Kidney (tissue), 14 donors: ENCODE results near the gene KIF25. TPM values are rescaled to one million over a fixed set of nuclear protein-coding genes. Genes with fewer than 3 reads are reported as not detected.

ENCODE experiments used
- DNase-seq, 5 donors: peaks; one replicate each; pipeline ENCODE4 v3.0.0-alpha.2; 2013 to 2020
- FAIRE-seq: peaks from 2 replicates; lab custom pipeline; 2012; peaks lifted over from hg19 to GRCh38; lab: Jason Lieb, UNC
- H3K27ac ChIP-seq, 2 donors: one replicate each; pipeline ENCODE4 v1.7.0; 2013; ENCODE audit warnings: low read depth in 2 of 2, low read length in 2 of 2, inconsistent platforms in 1 of 2
- H3K27me3 ChIP-seq: one replicate; pipeline ENCODE4 v1.7.1; 2013; ENCODE audit warnings: low read length, inconsistent platforms; ENCODE audit not compliant: control insufficient read depth, insufficient read depth
- H3K36me3 ChIP-seq, 3 donors: one replicate each; pipeline versions ENCODE4 v1.7.0 to v1.7.1; 2013; ENCODE audit warnings: low read length in 3 of 3, control low read depth in 1 of 3, inconsistent platforms in 1 of 3; ENCODE audit not compliant: insufficient read depth in 3 of 3, control insufficient read depth in 2 of 3
- H3K4me1 ChIP-seq, 3 donors: one replicate each; pipeline versions ENCODE4 v1.7.0 to v1.7.1; 2013; ENCODE audit warnings: low read length in 3 of 3, inconsistent platforms in 1 of 3, low read depth in 1 of 3; ENCODE audit not compliant: control insufficient read depth in 2 of 3, insufficient read depth in 2 of 3
- H3K4me3 ChIP-seq, 3 donors: one replicate each; pipeline versions ENCODE4 v1.7.0 to v1.8.1; 2013; ENCODE audit warnings: low read length in 3 of 3, control low read depth in 1 of 3, inconsistent platforms in 1 of 3
- H3K9ac ChIP-seq, 3 donors: one replicate each; pipeline versions ENCODE4 v1.7.0 to v1.7.1; 2013; ENCODE audit warnings: low read length in 3 of 3, control low read depth in 1 of 3, inconsistent platforms in 1 of 3
- H3K9me3 ChIP-seq, 3 donors: one replicate each; pipeline versions ENCODE4 v1.7.0 to v1.7.1; 2013; ENCODE audit warnings: low read length in 3 of 3, control low read depth in 1 of 3, inconsistent platforms in 1 of 3; ENCODE audit not compliant: control insufficient read depth in 2 of 3, insufficient read depth in 1 of 3
- CTCF ChIP-seq: IDR thresholded peaks from 3 replicates; pipeline ENCODE4 v1.5.1; 2012; ENCODE audit warnings: mild to moderate bottlenecking, moderate library complexity, borderline replicate concordance; ENCODE audit not compliant: insufficient read depth; ENCODE audit errors: extremely low read depth
- intact Hi-C: fragments of 100-400 bp; cut with DNase I; formaldehyde crosslinking; loops from one replicate; pipeline ENCODE4 v1.11.1; 2022
- polyA plus RNA-seq: library from polyadenylated mRNA; stranded (reverse); fragments of 350-450 nt; fragmentation: Illumina TruSeq; extraction: RNeasy Lipid Tissue Mini Kit (QIAGEN cat#74804); gene quantifications from one replicate; pipeline ENCODE4 v1.2.3, GENCODE V29; 2014; ENCODE audit warnings: low read depth, low replicate concordance; ENCODE audit not compliant: insufficient read depth
- total RNA-seq: library from RNA; stranded (reverse); fragmentation: NEBNext Ultra II Directional; extraction: Animal tissue kit (Norgen Biotek cat#: 25700); gene quantifications from one replicate; pipeline ENCODE4 v1.2.1, GENCODE V29; 2021
- donor health status: control.
- donor health status: control.
- donor health status: control.
- donor health status: control.
- donor health status: control.
- donor health status: DM: yes; HTN: yes; CAD: no.
- donor health status: Normal renal cell carcinoma (clear cell type).

KIF25 gene
- total and polyA plus RNA-seq, 2 donors from 2014 or later, result not detected

GRCh38 chr6:167980911-167981580 lies 16.4 kb upstream of the KIF25 start:
- Histone ChIP-seq H3K9me3 (no peaks in the 10 kb centered on the region), H3K36me3 (no peaks in the 10 kb centered on the region), H3K4me1 (no peaks in the 10 kb centered on the region), H3K27me3 (no peaks in the 10 kb centered on the region), H3K27ac (no peak overlapping the region), H3K9ac (no peak overlapping the region), H3K4me3 (no peak overlapping the region)
- FAIRE-seq (no peak), DNase-seq (no peak)
- intact Hi-C loops, result no loop called here
- TF ChIP-seq CTCF, result no peak

GRCh38 chr6:167981916-167982462 lies 15.5 kb upstream of the KIF25 start:
- FAIRE-seq (no peak), DNase-seq (no peak)
- TF ChIP-seq CTCF, result no peak
- Histone ChIP-seq H3K27me3 (no peaks in the 10 kb centered on the region), H3K4me1 (no peaks in the 10 kb centered on the region), H3K36me3 (no peaks in the 10 kb centered on the region), H3K4me3 (no peak overlapping the region), H3K9ac (no peak overlapping the region), H3K27ac (no peak overlapping the region), H3K9me3 (no peaks in the 10 kb centered on the region)
- intact Hi-C loops, result no loop called here

GRCh38 chr6:167984144-167984719 lies 13.2 kb upstream of the KIF25 start:
- no peak for TF ChIP-seq CTCF
- Histone ChIP-seq H3K4me3 (no peak overlapping the region), H3K4me1 (no peaks in the 10 kb centered on the region), H3K9me3 (no peaks in the 10 kb centered on the region), H3K9ac (no peak overlapping the region), H3K27ac (no peak overlapping the region), H3K27me3 (no peaks in the 10 kb centered on the region), H3K36me3 (no peaks in the 10 kb centered on the region)
- DNase-seq (no peak), FAIRE-seq (no peak)
- intact Hi-C loops, result no loop called here
